Hepatic stellate cell (primary cell): ENCODE data around the gene HCFC2.
A peak's percentile ranks its signal among the peaks of the same experiment; 100 is the strongest.

ENCODE experiments used
- DNase-seq: peaks from one replicate; pipeline ENCODE4 v3.0.0; 2011; ENCODE audit warnings: low spot score

HCFC2 gene

DNA sequence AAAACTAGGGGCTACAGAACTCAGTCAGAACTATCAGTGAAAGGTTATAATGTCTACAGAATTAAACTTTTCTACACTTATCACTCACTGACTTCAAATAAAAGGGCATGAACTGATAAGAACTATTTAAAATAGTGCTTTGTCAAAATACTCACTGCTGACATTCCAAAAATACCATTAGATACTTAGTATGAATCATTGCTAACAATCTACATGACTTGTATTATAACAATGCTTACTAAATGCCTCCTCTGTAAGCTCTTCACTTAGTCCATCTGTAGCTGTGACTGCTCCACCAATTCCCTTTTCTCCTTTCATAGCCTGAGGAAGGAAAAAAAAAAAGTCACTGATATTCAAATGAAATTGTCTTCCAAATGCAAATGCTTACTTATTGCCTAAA lies 56.7 kb downstream of the HCFC2 start:
- DNase-seq = peak; percentile 47

DNA sequence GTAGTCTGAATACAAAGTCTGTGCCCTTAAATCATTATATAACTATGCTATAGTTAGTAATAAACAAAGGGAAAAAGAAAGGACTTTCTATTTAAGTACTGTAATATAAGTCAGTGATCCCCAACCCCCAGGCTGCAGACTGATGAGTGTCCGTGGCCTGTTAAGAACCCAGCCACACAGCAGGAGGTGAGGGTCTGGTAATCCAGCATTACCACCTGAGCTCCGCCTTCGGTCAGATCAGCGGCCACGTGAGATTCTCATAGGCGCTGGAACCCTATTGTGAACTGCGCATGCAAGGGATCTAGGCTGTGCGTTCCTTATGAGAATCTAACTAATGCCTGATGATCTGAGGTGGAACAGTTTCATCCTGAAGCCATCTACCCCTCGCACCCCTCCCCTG lies 58.0 kb downstream of the HCFC2 start:
- no peak for DNase-seq

DNA sequence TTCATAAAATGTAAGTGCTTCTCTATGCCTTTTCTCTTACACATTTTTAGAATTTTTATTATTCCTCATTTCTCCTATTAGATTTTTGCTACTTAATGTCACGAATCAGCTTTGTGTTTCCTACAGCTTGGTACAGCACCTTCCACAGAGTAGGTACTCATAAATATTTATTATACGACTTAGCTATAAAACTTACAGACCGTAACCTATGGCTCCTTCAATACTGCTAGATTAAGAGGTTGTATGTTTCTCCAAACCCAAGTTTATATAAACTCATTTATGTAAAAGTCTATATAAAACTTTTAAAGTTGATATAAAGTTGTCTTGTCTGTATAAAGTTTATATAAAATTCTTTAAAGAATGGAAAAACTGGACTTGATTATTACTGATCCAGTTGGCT lies 62.2 kb downstream of the HCFC2 start:
- no peak for DNase-seq

- no peak for DNase-seq
These were observed 66.4 kb downstream of the HCFC2 start for GRCh38 chr12:104130760-104131159.

GRCh38 chr12:104131609-104132008 lies 67.3 kb downstream of the HCFC2 start:
- no peak for DNase-seq

DNA sequence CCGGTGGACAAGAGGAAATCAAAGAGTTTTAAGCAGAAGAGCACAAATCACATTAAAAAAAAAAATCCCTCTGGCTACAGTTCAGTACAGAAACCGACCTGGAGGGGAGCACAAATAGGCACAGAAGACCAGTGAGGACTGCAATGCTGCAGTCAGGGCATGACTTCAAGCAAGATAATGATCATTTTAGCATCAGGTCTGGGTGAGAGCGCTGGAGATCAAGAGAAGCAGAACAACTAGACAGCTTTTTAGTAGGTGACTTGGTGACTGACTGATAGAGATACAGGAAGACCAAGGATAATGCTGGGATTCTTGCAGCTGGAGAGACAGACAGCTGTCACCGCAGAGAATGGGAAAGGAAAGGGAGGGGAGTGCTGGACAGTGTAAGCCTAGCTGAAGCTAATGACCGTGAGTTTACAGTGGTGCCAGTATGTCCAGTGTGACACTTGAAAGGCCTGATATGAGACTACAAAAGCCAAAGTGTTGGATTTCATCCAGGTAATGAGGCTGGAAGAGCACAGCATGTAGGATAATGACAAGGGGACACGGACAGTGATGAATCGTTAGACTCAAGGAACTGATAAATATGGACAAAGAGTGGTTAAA lies 68.1 kb downstream of the HCFC2 start:
- DNase-seq = no peak

DNA sequence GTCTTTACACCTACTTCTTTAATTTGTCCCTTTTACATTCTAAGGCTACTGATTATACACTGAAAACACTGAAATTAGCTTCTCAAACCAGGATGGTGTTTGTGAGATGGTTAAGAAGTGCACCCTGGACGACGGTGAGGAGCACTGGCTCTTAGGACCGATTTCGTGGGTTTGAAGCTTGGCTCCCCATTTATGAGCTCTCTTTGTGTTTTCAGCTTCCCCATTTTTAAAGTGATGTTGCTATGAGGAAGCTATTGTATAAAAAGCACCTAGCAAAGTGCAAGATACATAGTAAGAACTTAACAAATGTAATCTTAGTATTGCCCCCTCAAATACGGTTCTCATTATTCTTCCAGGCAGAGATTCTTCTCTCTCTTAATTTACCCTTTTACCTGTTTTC lies 69.0 kb downstream of the HCFC2 start:
- no peak for DNase-seq

DNA sequence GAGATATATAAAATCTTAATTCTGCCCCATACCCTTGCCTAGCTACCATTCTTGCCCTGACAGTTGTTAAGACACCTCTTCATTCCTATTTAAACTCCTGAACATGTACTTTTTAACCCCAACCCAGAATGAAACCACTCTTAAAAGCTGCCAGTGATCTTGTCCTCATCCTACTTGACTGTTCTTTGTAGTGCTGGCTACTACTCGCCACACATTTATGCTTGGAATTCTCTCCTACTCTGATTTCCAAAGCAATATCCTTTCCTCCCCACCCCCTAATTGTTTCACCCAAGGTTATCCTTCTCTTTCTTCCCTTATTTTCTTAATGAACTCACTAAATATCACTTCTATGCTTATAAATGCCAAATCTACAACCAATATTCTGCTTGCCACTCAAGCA lies 69.5 kb downstream of the HCFC2 start:
- no peak for DNase-seq

GRCh38 chr12:104134882-104135281 lies 70.6 kb downstream of the HCFC2 start:
- DNase-seq = no peak

DNA sequence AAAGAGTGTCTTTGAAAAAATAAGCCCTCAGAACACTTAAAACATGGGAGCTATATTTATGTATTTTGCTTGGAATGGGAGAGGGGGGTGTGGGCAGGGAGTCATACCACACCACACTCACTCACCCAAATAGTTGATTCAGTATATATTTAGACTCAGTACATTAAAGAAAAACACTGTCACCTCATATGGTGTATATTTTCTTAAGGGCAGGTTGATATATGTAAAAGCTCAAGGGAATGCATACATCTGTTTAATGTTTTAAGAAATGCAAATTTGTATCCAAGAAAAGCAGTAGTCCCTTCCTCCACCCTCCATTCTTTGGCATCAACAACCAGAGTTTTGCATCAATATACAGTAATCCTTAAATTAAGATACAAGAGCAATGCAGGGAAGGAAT lies 72.2 kb downstream of the HCFC2 start:
- peak; percentile 49 for DNase-seq

DNA sequence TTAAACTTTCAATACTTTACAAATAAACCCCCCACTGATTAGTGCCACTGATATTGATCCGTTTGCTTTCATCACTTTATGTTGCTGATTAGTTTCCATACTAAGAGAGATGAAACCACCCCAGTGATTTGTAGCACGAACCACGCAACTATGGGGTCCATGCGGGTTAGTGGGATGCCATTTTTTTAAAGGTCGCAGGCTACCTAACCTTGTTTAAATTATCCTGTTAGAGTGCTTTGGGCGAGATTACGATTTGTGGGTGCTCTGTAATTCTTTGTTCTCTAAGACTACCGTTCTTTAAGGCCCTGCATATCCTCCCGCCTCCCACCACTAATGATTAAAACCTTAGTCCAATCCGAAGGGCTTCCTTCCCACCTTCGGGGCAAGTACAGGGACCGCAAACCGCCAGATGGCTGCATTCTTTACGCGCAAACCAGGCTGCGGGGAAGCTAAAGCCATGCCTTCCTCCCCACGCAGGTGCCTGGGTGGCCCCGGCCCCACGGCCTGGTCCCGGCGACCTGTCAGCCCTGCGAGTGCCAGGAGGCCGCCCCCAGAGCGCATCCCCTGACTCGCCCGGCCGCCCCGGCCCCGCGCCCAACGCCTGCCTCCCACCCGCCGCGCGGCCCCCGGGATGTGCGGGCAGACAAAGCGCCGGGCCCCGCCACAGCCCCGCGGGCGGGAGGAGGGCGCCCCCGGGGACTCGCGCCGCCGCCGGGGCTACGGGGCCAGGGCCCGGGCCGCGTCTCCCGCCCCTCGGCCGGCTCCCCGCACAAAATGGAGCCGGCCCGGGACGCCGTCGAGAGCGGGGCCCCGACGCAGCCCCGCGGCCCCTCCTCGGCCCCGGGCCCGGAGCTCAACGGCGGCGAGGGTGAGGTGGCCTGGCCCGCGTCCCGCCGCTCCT lies 72.9 kb downstream of the HCFC2 start:
- DNase-seq = peak; percentile 36

- DNase-seq = peak; percentile 98
These were observed 73.8 kb downstream of the HCFC2 start, which contains the start of gene NFYB for GRCh38 chr12:104137902-104138796. NFYB (minus strand) TSS chr12:104138210; CDS start chr12:104135453, 2,757 bp downstream.

DNA sequence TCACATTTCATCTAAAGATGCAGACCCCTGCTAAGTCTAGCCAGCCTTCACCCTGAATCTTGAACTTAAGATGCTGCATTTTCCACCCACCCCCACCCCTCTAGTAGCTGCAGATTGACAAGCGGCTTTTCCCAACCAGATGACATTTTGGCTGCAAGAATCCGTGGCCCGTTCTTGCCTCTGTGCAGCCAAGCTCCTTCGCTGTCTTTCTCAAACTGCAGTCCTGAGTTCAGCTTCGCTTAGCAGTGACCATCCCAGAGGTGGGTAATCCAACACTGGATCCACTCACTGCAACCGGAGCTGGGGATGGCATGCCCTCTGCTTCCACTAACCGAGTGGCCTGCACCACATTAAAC lies 74.4 kb downstream of the HCFC2 start:
- no peak for DNase-seq

- no peak for DNase-seq
These were observed 78.2 kb downstream of the HCFC2 start for GRCh38 chr12:104142543-104142942.

DNA sequence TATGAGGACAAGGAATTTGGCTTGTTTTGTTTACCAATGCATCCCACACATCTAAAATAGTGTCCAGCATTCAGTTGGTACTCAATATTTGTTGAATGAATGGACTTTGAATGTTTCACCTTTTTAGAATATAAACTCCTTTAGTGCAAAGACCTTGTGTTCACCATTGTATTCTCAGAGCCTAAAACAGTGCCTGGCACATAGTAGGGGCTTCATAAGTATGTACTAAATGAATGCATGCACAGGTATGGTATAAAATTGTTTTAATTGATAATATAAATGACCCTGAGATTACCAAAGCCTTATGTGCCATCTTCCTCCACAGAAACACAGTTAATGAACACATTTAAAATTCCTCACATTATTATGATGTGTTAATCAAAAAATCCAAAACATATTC lies 78.7 kb downstream of the HCFC2 start:
- no peak for DNase-seq

GRCh38 chr12:104143918-104144317 lies 79.6 kb downstream of the HCFC2 start:
- no peak for DNase-seq

DNA sequence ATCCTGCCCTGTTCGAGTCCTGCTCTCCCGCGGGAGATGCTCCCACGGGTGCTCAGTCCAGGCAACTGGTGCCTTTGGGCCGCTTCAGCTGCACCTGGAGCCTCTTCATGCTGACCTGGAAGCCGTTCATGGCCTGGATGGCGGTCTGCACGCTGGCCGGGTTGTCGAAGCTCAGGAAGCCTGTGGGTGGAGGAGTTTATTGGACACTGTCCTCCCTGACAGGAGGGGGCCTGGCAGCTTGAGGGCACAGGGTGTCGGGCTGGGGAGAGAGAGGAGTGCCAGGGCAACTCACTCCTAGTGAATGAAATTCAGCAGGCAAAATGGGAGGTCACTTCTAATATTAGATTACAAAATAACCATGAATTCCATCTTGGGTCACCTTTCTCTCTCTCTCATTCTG lies 83.0 kb downstream of the HCFC2 start:
- DNase-seq = no peak

DNA sequence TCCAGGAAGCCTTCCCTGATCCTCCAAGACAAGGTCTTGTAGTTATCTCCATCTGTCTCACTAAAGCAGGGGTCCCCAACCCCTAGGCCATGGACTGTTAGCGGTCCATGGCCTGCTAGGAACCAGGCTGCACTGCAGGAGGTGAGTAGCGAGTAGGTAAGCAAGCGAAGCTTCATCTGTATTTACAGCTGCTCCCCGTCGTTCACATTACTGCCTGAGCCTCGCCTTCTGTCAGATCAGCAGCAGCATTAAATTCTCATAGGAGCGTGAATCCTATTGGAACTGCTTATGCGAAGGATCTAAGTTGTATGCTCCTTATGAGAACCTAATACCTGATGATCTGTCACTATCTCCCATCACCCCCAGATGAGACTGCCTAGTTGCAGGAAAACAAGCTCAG lies 86.1 kb downstream of the HCFC2 start:
- DNase-seq = no peak

- no peak for DNase-seq
These were observed 88.4 kb downstream of the HCFC2 start for GRCh38 chr12:104152685-104153241.

GRCh38 chr12:104154286-104154685 lies 90.0 kb downstream of the HCFC2 start:
- no peak for DNase-seq

- no peak for DNase-seq
These were observed 90.5 kb downstream of the HCFC2 start for GRCh38 chr12:104154806-104155205.
